ENCODE data around the gene LRRC41.
"Not testable (repeated sequence)": the region's sequence is repeated elsewhere in the genome, so short reads cannot be mapped to it uniquely, and the experiment has no call there.

The LRRC41 gene

DNA sequence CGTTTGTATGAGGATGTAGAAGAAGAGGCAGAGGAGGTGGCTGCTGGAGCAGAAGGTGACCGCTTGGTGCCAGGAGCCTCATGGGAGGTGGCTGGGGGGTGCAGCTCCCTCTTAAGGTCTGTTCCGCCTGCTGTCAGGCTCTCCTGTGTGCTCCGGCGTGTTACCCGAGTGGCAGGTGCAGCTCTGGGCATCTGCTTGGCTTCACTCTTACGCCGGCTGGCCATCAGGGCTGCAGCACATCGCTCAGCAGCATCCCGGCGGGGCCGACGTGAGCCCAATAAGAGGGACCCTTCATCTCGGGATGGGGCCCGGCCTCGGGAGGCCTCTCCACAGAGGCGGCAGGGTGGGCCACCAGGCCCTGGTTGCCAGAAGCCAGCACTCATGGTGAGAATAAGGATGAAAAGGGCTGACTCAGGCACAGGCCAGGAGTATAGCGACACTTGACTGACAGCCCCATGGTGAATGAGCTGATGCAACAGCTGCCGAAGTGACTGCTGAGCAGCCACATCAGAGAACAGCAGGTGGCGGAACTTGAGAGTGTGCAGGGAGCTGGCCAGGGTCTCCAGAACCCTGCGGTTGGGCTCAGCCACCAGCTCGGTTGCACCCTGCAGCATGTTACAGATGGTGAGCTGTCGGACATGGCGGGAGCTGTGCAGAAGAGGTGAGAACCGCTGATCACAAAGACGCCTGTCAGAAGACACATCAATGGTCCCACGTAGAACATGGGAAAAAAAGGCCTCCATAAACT, 17.5 kb downstream of the LRRC41 start:
- DNase-seq (ENCODE audit: low read depth): no peak

DNA sequence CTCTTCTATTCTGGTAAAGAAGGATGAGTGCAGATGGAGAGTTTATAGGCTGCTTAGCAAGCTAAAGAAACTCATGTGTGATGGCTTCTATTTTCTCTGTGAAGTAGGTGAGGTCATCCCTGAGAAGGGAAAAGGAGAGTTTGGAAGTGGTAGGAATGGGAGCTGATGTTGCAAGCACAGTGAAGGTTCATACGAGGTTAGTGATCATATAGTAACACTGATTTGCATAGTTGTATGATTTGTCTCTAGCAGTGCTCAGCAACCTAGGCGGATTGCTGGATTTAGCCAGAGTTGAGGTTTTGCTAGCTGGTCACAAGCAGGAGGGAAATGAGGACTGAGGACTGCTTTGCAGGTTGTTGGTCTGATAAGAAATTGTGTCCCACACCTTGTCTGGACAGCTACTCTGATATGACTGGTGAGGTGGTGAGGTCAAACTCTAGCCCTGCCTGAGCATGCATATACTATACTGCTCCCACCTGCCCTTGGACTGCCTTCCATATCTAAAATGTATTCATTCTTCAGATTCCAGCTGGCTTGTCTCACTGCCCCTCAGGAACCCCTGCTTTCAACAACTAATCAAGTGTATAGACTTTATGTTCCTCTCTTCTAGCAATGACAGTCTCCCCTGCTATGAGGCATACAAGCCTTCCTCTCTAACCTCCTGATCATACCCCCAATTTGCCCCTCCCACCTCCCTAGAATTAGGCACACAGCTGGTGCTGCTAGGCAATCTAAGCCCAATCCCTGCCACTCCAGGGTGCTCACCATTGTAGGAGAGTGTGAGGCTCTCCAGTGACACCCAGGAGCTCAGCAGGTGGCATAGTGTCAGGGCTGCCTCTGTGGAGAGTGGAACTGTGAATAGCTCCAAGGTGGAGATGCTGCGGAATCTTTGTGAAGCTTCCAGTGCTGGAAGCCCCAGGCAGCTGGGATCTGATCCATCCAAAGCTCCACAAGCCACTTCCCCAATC, 18.5 kb downstream of the LRRC41 start:
- no peak for DNase-seq (ENCODE audit: low read depth)

DNA sequence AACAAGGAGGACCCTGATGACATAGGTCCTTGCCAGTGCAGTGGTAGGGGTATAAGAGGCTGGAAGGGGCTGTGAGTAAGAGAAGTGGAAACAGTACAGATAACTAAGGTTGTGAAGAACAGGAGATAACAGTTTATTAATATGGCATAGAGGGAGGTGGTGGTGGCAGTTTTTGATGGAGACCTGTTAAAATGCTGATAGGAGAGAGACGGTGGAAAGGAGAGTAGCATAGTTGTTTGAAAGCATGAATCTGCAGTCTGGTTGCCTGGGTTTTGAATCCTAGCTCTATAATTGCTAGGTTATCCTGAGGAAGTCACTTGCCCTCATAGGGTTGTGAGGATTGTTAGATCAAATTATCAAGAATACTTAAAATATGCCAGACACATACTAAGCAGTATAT, 19.4 kb downstream of the LRRC41 start:
- no peak for DNase-seq (ENCODE audit: low read depth)

DNA sequence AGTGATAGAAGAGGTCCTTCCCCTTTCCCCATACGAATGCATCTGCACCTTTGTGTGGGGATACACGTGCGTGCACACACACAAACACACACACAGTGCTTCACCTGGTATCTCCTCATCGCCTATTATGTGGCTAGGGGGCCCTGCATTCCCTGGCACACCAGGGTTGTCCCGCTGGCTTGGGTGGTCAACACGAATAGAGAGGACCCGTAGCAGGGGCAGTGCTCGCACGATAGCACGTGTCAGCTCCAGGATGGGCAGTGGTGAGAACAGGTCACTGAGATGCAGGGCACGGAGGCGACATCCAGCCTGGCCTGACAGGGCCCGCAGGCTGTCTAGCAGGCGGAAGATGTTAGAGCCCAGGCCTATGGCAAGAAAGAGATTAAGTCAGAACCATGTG, 22.4 kb downstream of the LRRC41 start:
- no peak for DNase-seq (ENCODE audit: low read depth)

DNA sequence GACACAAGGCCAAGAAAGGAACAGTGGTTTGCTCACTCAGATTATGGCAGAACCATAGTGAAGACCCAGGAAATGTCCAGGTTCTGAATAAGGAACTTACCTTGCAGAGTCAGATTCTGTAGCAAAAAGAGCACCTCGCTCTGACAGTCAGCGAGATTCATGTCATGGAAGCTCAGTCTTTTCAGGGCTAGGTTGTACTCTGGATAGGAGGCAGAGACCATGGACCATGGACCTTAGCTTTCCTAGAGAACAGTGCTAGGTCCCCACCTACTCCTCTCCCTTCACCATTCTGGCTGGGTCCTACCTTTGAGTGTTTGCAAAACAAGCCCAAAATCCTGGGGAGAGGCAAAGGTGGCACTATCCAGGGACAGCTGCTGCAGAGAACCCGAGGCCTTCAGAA, 23.3 kb downstream of the LRRC41 start:
- no peak for DNase-seq (ENCODE audit: low read depth)

DNA sequence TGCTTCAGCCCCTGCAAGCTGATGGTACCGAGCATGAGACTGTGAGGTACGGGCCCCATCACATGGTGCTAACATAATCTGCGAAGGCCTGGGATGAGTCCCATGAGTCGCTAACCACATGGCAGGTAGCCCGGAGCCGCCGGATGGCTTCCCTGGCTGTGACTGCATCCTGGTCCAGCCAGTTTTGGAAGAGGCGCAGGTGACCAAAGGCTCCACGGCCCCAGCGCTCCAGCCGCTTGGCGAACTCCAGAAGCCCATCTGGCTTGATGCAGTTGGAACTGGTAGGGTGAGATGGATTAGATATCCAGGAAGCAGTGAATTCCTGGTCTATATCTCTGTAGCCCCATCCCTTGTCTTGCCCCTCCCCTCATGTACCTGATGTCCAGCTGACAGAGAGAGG, 24.6 kb downstream of the LRRC41 start:
- no peak for DNase-seq (ENCODE audit: low read depth)

DNA sequence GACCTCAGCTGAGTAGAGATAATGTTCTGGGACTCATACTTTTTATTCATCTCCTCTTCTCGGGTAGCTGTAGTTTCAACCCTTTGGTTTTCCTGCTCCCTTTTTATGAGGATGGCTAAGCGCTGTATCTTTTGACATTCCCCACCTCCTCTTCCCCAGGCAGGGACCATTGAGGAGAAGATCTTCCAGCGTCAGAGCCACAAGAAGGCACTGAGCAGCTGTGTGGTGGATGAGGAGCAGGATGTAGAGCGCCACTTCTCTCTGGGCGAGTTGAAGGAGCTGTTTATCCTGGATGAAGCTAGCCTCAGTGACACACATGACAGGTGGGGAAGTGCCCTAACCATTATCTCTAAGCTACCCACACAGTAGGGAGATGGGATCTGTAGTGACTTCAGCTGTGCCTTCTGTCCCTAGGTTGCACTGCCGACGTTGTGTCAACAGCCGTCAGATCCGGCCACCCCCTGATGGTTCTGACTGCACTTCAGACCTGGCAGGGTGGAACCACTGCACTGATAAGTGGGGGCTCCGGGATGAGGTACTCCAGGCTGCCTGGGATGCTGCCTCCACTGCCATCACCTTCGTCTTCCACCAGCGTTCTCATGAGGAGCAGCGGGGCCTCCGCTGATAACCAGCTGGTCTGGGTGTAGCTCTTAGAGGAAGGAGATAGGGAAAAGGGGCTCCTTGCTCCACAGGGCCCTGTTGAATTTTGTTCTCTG, 25.6 kb downstream of the LRRC41 start:
- no peak for DNase-seq (ENCODE audit: low read depth)

DNA sequence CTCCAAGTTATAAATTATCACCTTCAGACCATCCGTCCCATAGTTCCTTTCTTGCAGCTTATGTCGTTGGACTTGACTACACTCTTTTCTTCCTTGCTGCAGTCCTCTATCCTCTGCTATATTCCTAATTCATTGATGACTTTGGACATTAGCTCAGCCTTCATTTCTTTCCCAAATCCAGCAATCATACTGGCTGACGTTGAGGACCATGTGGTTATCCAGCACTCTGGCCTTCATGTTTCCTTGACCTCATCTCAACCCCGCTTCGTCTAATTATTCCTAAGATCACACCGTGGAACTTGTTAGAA, 28.4 kb downstream of the LRRC41 start:
- no peak for DNase-seq (ENCODE audit: low read depth)

DNA sequence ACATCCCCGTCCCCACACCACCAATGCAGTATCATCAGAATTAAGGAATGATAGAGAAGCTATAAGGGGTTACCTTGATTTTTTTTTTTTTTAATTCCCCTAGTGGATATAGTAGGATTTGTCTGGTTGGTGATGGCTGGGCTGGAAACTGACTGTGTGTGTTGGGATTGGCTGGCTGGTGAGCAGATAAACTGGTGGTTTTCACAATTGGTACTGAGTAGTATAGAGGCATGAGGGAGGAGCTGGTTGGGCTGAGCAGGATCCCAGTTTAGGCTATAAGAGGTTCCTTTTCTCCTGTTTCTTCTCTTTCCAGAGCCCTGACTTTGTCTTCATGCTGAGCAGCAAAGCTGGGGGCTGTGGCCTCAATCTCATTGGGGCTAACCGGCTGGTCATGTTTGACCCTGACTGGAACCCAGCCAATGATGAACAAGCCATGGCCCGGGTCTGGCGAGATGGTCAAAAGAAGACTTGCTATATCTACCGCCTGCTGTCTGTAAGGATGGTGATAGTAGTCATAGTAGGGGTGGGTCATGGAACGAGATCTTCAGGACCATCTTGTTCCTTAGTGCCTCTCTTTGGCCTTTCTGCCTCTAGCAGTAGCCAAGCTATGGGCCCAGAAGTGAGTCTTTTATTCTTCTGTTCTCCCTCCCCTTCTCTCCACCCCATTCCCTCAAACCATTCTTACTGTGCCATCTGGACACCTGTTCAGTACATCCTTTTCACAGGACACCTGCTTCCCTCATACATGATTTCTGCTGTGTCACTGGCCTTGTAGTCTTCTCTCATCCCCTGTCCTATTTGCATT, 29.0 kb downstream of the LRRC41 start:
- DNase-seq (ENCODE audit: low read depth): no peak

DNA sequence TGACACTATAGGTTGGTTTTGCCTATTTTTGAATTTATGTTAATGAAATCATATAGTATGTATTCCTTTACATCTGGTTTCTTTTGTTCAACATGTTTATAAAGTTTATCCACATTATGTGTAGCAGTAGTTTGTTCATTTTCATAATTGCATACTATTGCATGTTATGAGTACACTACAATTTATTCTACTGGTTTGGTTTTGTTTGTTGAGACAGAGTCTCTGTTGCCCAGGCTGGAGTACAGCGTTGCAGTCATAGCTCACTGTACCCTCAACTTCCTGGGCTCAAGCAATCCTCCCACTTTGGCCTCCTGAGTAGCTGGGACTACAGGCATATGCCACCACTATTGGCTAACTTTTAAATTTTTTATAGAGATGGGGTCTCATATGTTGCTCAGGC, 34.8 kb downstream of the LRRC41 start:
- no peak for DNase-seq (ENCODE audit: low read depth)

DNA sequence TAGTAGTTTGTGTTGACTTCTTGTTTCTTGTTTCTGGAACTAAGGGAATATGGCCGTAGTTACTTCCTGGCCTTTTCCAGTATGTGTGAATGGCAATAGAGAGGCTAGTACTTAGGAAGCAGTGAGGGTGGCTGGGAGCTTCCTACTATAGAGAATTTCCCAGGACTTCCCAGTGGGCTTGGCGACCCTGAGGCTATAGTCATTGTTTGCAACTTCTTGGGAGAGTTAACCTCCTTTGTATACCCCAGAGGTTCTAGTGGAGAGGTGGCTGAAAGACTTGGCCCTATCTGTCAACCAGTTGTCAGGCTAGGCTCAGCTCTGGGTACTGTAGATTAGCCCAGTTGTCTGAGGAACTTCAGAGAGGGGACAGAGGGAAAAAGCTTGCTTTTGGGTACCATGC, 40.3 kb downstream of the LRRC41 start:
- DNase-seq (ENCODE audit: low read depth): no peak

DNA sequence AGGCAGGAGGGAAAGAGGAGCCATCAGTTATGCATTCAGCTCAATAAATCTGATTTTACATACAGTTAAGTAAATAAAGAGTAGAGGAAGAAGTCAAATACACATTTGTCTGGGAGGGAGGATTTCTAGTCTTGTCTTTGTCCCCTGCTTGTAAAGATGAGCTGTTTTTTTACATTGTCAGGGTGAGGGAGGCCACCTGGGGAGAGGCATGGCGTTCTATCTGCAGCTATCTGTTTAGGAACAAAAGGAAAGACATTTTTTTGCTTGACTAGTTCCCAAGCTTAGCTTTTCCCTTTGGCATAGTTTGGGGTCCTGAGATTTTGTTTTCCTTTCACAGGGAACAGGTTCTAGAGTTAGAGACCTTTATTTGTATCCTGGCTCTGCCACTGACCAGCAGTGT, 40.9 kb downstream of the LRRC41 start:
- no peak for DNase-seq (ENCODE audit: low read depth)

DNA sequence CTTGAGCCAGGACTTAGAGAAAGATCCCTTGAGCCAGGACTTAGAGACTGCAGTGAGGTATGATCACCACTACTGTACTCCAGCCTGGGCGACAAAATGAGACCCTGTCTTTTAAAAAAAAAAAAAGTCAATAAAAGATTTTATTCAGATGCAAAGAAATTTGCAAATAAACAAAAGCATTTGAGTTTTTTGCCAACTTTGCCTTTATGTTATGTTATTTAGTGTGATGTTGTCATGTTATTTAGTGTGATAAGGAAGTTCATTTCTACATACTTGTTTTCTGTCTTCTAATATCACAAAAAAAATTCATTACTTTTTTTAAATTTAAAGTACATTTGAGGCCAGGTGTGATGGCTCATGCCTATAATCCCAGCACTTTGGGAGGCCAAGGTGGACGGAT, 46.9 kb downstream of the LRRC41 start:
- DNase-seq (ENCODE audit: low read depth): no peak

DNA sequence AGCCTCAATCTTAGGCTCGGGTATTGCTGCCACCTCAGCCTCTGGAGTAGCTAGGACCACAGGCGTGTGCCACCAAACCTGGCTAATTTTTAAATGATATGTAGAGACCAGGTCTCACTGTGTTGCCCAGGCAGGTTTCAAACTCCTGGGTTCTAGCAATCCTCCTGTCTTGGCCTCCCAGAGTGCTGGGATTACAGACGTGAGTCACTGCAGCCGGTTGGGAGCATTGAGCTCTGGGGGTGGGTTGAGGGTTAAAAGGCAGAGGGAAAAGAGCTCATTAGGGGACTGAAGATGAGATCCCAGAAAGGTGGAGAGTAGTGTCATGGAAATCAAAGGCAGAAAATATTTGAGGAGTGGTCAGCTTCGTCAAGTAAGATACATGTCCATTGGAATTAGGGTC, 48.7 kb downstream of the LRRC41 start:
- DNase-seq (ENCODE audit: low read depth): no peak

DNA sequence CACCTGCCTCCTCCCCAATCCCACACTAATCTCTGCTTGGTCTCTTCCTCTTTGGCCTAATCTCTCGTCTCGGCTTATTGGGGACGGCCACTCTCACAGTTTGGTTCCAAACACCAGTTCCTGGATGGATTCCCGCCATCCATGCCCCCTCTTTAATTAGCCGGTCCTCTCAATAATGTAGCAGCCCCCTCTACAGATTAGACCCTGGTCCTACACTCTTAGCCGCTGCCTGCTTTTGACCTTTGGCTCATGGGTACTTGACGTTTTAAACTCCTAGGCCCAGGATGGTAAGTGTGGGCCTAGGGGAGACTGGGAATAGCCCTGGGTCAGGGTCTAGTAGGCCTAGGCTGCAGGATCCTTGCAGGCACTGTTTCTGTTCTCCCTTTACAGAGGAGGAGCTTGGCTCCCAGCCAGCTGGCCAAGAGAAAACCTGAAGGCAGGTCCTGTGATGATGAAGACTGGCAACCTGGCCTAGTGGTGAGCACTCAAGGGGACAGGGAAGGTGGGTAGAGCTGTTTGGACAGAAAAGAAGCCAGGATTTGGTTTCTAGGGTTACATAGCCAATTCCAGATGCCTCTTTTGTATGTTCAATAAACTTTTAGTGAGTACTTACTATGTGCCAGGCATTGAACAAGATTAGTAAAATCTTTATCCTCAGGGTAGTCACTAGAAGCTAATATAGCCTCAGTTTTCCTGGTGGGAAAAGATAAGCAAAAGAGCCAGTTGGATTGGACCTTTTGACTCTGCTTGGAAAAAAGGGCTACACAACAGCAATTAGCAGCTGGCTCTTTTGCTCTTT, 55.1 kb downstream of the LRRC41 start:
- no peak for DNase-seq (ENCODE audit: low read depth)

DNA sequence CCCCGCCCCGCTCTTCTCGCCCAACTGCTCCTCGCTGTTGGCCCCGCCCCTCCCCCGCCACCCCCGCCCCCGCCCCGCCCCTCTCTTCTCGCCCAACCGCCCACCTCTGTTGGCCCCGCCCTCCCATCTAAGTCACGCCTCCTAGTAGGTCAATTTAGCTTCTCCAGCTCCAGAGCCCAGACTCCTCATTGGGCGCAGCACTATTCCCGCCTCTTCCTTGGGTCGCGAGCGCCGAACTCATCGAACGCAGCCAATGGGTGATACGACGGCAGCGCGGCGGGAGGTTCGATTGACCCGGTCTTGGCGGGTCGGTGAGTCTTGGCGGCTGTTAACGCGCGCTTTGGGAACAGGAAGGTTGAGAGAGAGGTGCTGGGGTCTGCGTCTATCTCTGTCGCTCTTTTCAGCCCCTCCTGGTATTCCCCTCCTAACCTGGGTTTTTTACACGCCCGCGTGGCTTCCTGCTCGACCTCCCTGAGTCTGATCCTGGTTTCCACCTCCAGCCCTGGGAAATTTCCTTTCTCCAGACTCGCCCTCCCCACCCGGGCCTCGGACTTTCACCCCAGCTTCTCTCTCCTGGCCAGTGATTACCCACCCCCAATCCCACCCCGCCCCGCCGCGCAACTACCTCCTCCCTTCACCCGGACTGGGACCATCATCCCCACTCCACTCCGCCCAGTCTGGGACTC, 55.8 kb downstream of the LRRC41 start, which contains the start of gene RAD54L:
Gene RAD54L, plus strand, starts transcription at position 328 of the 686 bp plus-strand sequence. CDS start 643 bp downstream, outside the sequence.
- DNase-seq (ENCODE audit: low read depth): peak; percentile 94

DNA sequence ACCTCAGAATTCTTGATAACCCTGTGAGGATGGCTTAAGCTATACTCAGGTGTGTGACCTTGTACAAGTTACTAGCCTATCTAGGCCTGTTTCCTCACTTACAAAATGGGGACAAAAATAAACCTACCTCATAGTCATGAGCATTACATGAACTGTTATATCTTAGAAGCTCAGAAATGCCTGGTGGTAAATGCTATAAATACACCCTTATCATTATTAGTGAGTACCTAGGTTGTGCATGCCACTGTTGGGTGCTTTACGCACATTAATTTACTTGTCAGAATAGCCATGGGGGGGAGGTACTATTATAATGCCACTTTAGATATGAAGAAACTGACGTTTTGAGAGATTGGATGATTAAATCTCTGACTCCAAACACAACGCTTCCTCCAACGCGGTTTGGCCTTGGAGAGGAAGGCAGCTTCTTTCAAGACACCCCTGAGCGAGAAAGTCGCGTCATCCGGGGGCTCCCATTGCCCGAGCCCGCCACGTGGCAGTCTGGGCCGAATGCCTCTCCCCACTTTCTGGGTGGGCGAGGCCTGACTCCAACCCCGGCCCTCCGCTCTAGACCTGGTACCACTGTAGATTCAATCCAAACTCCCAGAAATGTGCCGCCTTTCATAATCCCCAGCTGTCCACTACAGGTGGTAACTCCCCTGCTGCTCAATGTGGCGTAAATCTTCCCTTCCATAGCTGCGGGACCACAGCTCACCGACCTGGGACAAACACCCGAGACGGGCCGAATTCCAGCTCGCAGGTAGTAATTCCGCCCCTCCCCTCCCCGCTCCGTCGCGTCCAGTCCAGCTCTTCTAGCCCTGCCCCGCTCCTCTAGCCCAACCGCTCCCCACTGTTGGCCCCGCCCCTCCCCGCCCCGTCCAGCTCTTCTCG, 56.6 kb downstream of the LRRC41 start:
- DNase-seq (ENCODE audit: low read depth): peak; percentile 47

DNA sequence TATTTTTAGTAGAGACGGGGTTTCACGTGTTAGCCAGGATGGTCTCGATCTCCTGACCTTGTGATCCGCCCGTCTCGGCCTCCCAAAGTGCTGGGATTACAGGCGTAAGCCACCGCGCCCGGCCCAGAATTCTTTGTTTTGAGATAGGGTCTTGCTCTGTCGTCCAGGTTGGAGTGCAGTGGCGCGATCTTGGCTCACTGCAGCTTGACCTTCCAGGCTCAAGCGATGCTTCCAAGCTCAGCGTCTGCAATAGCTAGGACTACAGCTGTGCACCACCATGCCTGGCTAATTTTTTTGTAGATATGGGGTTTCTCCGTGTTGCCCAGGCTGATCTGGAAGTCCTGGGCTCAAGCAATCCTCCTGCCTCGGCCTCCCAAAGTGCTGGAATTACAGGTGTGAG, 57.3 kb downstream of the LRRC41 start:
- DNase-seq (ENCODE audit: low read depth): not testable (repeated sequence)

DNA sequence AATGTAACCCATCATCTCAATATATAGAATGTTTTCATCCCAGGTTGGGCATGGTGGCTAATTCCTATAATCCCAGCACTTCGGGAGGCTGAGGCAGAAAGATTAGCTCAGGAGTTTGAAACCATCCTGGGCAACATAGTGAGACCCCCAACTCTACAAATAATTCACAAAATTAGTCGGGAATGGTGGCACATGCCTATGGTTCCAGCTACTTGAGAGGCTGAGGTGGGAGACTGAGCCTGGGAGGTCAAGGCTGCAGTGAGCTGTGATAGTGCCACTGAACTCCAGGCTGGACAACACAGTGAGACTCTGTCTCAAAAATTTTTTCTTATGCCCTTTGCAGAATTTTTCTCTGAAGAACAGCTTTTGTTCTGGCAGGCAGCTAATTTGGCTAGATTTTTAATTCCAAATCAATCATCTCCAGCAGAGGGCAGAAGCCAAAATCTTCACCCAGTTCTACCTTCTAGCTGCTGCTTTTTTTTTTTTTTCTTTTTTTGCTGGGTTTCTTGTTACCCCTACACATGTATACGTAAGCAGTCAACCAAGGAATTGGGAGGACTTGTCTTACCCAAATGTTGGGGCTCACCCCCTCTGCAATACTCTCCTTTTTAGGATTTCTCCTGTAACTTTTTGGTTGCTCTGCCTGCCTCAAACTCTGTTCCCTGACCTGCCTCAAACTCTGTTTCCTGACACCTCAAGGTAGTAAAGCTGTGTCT, 58.6 kb downstream of the LRRC41 start:
- no peak for DNase-seq (ENCODE audit: low read depth)

Data from stimulated activated CD8-positive, alpha-beta memory T cell treated with anti-CD3 and anti-CD28 coated beads, Interleukin-7, amount 100 ng/mL, for 24 hours (primary cell).